ENCODE measurements around the gene SDHB.

GRCh38 chr1:16986962-16987361 lies 66.9 kb downstream of the SDHB start:
- no peak for TF ChIP-seq CTCF (IDR thresholded peaks at IDR 0.05)
- TF ChIP-seq POLR2A (IDR thresholded peaks at IDR 0.05), result no peak

Measured in breast epithelium (tissue), 3 donors.